ENCODE results near the gene MYOF.

DNA sequence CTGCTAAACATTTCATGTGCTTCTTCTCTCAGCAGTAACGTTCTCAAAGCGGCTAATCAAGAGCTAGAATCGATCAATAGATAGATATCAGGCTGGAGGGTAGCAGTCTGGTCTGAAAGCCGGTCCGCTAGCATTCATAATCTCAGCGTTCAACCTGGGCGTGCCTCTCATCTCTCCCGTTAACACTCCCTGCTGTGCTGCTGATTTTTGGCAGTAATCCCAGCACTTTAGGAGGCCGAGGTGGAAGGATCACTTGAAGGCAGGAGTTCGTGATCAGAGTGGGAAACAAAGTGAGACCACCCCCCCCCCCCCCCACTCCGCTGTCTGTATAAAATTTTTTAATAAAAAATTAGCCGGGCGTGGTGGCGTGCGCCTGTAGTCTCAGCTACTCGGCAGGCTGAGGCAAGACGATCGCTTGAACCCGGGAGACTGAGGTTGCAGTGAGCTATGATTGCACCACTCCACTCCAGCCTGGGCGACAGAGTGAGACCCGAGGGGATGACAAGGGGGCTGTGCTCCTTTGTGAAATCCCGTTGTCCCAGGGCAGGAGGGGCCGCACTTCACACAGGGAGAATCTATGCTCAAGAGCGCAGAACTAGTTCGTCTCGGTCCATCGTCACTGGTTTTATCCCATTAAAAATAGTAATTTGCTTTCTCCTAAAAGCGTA is 13.7 kb upstream of the MYOF start:
- TF ChIP-seq, protein P1, sequence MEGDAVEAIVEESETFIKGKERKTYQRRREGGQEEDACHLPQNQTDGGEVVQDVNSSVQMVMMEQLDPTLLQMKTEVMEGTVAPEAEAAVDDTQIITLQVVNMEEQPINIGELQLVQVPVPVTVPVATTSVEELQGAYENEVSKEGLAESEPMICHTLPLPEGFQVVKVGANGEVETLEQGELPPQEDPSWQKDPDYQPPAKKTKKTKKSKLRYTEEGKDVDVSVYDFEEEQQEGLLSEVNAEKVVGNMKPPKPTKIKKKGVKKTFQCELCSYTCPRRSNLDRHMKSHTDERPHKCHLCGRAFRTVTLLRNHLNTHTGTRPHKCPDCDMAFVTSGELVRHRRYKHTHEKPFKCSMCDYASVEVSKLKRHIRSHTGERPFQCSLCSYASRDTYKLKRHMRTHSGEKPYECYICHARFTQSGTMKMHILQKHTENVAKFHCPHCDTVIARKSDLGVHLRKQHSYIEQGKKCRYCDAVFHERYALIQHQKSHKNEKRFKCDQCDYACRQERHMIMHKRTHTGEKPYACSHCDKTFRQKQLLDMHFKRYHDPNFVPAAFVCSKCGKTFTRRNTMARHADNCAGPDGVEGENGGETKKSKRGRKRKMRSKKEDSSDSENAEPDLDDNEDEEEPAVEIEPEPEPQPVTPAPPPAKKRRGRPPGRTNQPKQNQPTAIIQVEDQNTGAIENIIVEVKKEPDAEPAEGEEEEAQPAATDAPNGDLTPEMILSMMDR (IDR thresholded peaks at IDR 0.05) = no peak
- TF ChIP-seq POLR2A (IDR thresholded peaks at IDR 0.05) = no peak
